Measurements from ENCODE around the gene HS2ST1. TPM values are rescaled to one million over a fixed set of nuclear protein-coding genes. Genes with fewer than 3 reads are reported as not detected.

Gene HS2ST1
- total RNA-seq, 1 donor from 2014 or later, result 11.9 TPM

GRCh38 chr1:87159378-87159915, 245.0 kb downstream of the HS2ST1 start:
- no peak for DNase-seq (ENCODE audit: low read depth in 2 of 2)

Other genes starting within 250 kb of the HS2ST1 start
- 34.2 and 36.9 TPM in 2 replicates for gene SH3GLB1, start 210.1 kb upstream of the HS2ST1 start, total RNA-seq
- 161 and 167 TPM in 2 replicates for gene SELENOF, start 509 bp upstream of the HS2ST1 start, total RNA-seq